VCaP (cell line): ENCODE measurements around the gene CCN6.

Experiments used
- H3K27ac ChIP-seq: fragments of 450-650 bp; 2 replicates; pipeline ENCODE4 v1.5.1; 2017
- TF ChIP-seq, protein P1 (sequence below): fragments of 450-650 bp; conservative IDR thresholded peaks from 2 replicates; pipeline ENCODE4 v1.5.1; 2017; ENCODE audit warnings: mild to moderate bottlenecking, moderate library complexity

Gene CCN6

DNA sequence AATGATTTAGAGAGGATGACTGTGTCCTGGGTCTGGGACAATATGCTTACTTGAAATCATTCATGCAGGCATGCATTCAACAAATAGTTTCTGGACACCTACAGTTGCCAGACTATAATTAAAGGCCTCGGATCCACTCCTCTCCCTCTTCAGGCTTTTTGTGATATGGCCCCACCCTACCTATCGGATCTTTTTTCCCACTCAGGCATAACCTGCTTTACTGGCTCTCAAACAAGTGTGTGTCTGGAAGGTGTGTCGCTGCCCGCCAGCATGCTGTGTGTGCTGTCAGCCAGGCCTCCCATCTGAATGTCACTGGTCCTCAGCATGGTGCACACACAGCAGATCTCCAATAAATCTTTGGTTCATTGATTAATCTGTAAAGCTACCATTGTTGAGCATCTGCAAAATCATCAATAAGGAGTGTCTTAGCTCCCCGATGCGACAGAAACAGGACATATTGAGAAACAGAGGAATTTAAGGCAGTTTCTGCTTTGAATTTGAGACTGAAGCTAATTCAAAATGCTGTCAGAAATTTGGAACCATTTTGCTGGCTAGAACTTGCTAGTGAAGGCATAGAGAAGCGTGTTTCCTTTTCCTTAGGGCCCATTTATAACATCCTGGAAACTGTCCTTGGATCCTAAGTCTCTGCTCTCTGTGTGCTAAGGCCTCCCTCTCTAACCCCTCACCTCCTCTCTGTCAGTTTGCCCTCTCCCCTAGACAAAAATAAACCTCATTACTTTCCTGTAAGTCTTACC is 23.5 kb upstream of the CCN6 start:
- no peak overlapping the region for H3K27ac ChIP-seq
- TF ChIP-seq, protein P1, sequence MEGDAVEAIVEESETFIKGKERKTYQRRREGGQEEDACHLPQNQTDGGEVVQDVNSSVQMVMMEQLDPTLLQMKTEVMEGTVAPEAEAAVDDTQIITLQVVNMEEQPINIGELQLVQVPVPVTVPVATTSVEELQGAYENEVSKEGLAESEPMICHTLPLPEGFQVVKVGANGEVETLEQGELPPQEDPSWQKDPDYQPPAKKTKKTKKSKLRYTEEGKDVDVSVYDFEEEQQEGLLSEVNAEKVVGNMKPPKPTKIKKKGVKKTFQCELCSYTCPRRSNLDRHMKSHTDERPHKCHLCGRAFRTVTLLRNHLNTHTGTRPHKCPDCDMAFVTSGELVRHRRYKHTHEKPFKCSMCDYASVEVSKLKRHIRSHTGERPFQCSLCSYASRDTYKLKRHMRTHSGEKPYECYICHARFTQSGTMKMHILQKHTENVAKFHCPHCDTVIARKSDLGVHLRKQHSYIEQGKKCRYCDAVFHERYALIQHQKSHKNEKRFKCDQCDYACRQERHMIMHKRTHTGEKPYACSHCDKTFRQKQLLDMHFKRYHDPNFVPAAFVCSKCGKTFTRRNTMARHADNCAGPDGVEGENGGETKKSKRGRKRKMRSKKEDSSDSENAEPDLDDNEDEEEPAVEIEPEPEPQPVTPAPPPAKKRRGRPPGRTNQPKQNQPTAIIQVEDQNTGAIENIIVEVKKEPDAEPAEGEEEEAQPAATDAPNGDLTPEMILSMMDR: no peak

DNA sequence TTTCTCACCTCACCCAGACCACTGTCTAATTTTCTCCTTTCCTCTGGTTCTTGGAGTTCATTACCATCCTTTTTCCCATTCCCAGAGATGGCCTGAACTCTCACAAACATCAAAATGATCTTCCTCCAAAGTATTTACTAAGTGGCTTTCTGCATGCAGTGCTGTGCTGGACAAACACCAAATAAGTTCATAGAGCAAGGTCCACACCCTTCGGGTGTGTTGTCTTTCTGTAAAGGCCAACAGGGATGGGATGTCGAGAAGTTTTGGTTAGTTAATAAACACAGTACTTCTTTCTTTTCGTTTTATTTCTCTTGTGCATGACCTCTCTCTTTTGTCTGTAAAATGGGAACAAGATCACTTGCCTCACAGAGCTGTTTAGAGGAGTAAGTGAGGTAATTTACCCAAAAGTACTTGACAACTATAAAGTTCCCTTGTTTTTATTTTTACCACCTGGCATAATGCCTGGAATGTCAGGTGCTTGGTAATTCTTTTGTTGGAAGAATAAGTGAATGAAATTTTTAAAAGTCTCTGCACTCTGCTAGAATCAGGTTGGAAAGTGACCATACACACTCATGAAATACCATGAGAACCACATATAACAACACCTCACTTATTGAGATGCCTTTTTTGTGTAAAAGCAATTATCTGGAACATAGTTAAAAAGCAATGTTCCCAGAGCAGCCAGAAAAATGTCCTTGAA is 22.8 kb upstream of the CCN6 start:
- no peak overlapping the region for H3K27ac ChIP-seq
- TF ChIP-seq, protein P1: no peak

DNA sequence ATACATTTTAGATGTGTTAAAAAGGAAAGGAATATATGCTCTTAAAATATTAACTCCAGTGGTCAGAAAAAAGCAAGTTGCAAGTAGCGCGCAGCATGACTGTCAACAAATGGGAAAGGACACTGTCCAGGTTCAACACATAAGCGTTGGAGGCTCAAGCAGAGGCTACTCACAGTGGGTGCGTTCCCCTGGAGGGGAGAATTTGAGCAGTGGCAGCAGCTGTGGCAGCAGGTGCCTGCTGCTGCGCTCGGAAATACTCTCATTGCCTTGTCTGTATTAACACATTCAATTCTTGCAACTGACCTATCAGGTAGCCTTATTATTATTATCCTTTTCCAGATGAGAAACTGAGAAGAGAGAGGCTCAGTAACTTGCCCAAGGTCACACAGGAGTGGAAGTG is 21.9 kb upstream of the CCN6 start:
- TF ChIP-seq, protein P1: no peak
- no peak overlapping the region for H3K27ac ChIP-seq

DNA sequence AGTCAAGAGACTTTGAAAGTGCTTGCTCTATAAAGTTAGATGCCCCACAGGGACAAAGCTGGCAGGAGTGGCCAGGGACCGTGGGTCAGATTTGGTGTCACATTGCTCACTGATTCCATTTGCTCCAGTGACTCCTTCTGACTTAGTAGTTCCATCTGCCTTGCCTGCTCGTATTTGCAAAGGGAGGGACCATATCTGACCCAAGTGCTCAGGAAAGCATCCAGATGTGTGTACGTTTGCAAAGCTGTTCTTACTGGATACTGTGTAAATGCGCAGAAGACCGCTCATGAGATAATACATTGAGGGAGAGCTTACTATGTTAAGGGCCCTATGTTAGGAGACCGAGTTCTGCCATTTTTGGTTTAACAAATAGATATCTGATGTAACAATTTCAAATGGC is 21.2 kb upstream of the CCN6 start:
- no peak overlapping the region for H3K27ac ChIP-seq
- TF ChIP-seq, protein P1: no peak

DNA sequence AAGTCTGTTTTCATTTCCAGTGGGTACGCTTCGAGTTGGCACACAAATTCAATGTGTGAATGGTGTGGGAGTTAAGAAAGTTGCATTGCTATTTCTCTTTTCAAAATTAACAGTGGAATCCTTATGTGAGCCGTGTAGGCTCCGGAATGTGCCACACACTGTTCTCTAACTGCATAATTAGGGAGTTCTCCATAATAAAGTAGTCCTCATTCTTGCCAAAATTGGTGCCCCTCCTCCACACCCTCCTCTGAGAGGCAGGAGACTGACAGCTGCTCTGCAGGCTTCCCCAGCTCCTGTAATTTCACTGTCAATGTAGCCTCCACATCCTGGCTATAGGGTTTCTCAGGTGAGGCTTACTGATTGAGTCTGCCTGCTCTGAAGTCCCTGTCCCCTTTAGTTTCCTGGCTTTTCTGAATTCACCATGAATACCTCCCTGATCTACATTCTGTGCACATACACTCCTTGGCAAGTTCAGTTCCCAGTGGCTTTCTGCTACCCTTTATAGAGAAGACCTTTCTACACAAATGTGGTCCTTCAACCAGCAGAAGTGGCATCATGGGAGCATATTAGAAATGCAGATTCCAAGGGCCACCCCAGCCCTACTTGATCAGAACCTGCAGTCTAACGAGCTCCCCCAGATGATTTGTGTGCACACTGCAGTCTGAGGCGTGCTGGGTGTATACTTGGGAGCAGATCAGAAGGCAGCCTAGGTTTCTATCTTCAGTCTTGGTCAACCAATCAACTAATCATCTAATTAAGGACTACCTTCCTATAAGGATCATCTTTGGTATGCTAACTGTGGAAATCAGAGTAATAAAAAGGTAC is 19.9 kb upstream of the CCN6 start:
- H3K27ac ChIP-seq: no peak overlapping the region
- TF ChIP-seq, protein P1: no peak

DNA sequence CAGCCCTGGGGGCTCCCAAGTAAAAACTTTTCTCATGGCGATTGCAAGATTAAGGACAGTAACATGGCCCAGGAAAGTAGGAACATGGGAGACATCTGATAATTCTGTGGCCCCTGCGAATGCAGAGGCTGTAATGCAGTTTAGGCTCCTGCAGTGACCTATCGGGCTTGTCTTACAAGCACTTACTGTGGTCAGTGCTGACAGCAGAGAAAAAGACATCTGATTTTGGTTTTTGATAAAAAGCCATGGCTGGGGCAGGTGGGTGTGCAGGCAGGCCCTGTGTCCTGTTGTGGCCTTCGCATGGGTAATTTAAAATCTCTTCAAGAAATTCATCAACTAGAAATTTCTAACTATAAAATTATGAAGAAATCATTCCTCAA is 19.3 kb upstream of the CCN6 start:
- TF ChIP-seq, protein P1: no peak
- no peak overlapping the region for H3K27ac ChIP-seq

DNA sequence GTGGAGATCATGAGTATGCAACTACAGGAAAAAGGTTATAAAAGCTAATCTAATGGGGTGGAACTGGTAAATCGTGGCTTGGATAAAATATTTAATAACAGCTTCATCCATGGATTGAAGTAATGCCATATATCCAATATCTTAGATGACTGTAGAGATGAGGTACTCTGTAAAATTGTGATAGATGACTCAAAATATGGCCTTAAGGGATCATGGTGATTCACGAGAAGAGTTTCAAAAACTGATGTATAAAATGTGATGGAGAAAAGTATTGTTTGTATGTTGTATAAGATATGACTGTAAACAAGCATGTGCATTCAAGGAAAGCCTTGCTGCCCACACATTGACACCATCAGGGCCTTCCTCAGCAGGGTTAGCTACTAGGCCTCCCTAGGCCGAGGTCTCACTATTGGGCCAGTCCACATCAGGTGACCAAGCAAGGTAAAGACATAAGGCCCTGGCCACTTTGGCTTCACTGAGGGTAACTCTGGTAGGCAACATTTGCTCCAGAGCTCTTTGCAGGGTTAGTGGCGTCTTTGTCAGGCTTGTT is 17.7 kb upstream of the CCN6 start:
- H3K27ac ChIP-seq: no peak overlapping the region
- TF ChIP-seq, protein P1: no peak
